Left ventricle myocardium inferior (tissue), 1 donor: ENCODE measurements around the gene DUSP28. TPM values are rescaled to one million over a fixed set of nuclear protein-coding genes. Genes with fewer than 3 reads are reported as not detected.

Experiments
- DNase-seq: peaks from one replicate; pipeline ENCODE4 v3.0.0-alpha.2; 2020
- H3K27ac ChIP-seq: fragments of 200-600 bp; replicated peaks from 2 replicates; pipeline ENCODE4 v1.8.0; 2021
- H3K27me3 ChIP-seq: fragments of 200-600 bp; 2 replicates; pipeline ENCODE4 v1.8.0; 2021; ENCODE audit warnings: low read depth
- H3K36me3 ChIP-seq: fragments of 200-600 bp; 2 replicates; pipeline ENCODE4 v1.8.0; 2021
- H3K4me1 ChIP-seq: fragments of 200-600 bp; 2 replicates; pipeline ENCODE4 v1.8.0; 2021
- H3K4me3 ChIP-seq: fragments of 200-600 bp; 2 replicates; pipeline ENCODE4 v1.8.0; 2021; ENCODE audit warnings: mild to moderate bottlenecking, moderate library complexity
- H3K9me3 ChIP-seq: fragments of 200-600 bp; replicated peaks from 2 replicates; pipeline ENCODE4 v1.8.0; 2021
- intact Hi-C: fragments of 100-400 bp; cut with micrococcal nuclease; formaldehyde crosslinking; loops from one replicate; pipeline ENCODE4 v1.11.0; 2022
- total RNA-seq: library from RNA; stranded (reverse); fragmentation: NEBNext Ultra II Directional; extraction: Animal tissue kit (Norgen Biotek cat#: 25700); gene quantifications from one replicate; pipeline ENCODE4 v1.2.1, GENCODE V29; 2021
- TF ChIP-seq, protein P1 (sequence below): fragments of 200-600 bp; IDR thresholded peaks from 2 replicates; pipeline ENCODE4 v1.8.0; 2021; ENCODE audit warnings: antibody characterized with exemption, mild to moderate bottlenecking, borderline replicate concordance
- donor health status: DM: no; HTN: yes; CAD: no; lungs with severe emphysema.

Gene DUSP28
- total RNA-seq, 1 donor from 2014 or later, result 19.3 TPM

DNA sequence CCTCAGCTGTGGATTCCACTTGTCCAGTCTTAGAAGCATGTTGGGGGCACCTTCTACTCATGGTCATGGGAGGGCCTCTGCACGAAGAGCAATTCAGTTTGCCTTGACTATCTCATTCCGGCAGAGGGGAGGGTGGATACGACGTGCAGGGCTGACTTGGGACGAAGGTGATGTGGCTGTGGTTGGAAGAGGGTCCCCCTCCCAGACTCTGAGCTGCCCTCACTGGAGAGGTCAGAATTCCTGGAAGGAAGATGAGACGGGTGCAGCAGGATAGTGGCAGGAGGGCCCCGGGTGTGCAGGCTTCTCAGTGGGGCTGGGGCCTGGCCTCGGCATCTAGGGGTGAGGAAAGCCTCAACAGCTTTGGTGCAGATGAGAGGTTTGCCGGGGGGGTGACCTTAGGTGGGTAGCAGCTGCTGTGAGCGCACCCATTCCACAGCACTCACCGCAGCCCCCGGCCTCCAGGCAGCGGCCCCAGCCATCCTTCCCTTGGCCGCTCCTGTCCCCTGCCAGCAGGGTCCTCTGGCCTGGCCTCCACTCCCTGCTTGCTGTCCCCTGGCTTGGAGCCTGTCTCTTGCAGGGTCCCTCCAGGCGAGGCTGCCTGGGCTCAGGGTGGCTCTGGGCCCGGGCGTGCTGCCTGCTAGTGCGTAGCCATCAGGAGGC lies 11.3 kb downstream of the DUSP28 start:
- intact Hi-C loops, result no loop called here
- Histone ChIP-seq H3K4me3 (no peak overlapping the region), H3K27me3 (no peaks in the 10 kb centered on the region), H3K36me3 (peaks cover 37% of the 10 kb centered on the region), H3K27ac (no peak overlapping the region), H3K9me3 (no peaks in the 10 kb centered on the region), H3K4me1 (peaks cover 43% of the 10 kb centered on the region)
- peak; percentile 10 for DNase-seq
- TF ChIP-seq, protein P1, sequence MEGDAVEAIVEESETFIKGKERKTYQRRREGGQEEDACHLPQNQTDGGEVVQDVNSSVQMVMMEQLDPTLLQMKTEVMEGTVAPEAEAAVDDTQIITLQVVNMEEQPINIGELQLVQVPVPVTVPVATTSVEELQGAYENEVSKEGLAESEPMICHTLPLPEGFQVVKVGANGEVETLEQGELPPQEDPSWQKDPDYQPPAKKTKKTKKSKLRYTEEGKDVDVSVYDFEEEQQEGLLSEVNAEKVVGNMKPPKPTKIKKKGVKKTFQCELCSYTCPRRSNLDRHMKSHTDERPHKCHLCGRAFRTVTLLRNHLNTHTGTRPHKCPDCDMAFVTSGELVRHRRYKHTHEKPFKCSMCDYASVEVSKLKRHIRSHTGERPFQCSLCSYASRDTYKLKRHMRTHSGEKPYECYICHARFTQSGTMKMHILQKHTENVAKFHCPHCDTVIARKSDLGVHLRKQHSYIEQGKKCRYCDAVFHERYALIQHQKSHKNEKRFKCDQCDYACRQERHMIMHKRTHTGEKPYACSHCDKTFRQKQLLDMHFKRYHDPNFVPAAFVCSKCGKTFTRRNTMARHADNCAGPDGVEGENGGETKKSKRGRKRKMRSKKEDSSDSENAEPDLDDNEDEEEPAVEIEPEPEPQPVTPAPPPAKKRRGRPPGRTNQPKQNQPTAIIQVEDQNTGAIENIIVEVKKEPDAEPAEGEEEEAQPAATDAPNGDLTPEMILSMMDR, result no peak

- H3K27ac ChIP-seq, result no peak overlapping the region
- intact Hi-C loops, result no loop called here
- H3K4me1 ChIP-seq, result peaks cover 33% of the 10 kb centered on the region
- TF ChIP-seq, protein P1, result no peak
- peak; percentile 14 for DNase-seq
- no peaks in the 10 kb centered on the region for H3K9me3 ChIP-seq
- H3K4me3 ChIP-seq, result no peak overlapping the region
- peaks cover 47% of the 10 kb centered on the region for H3K36me3 ChIP-seq
- no peaks in the 10 kb centered on the region for H3K27me3 ChIP-seq
These were observed 12.2 kb downstream of the DUSP28 start for GRCh38 chr2:240572141-240573031.

GRCh38 chr2:240573071-240573515 lies 12.9 kb downstream of the DUSP28 start:
- H3K36me3 ChIP-seq, result peaks cover 54% of the 10 kb centered on the region
- H3K4me3 ChIP-seq, result no peak overlapping the region
- H3K9me3 ChIP-seq, result no peaks in the 10 kb centered on the region
- TF ChIP-seq, protein P1, result no peak
- H3K27me3 ChIP-seq, result no peaks in the 10 kb centered on the region
- intact Hi-C loops, result no loop called here
- H3K27ac ChIP-seq, result no peak overlapping the region
- DNase-seq, result peak; percentile 13
- H3K4me1 ChIP-seq, result peaks cover 31% of the 10 kb centered on the region

DNA sequence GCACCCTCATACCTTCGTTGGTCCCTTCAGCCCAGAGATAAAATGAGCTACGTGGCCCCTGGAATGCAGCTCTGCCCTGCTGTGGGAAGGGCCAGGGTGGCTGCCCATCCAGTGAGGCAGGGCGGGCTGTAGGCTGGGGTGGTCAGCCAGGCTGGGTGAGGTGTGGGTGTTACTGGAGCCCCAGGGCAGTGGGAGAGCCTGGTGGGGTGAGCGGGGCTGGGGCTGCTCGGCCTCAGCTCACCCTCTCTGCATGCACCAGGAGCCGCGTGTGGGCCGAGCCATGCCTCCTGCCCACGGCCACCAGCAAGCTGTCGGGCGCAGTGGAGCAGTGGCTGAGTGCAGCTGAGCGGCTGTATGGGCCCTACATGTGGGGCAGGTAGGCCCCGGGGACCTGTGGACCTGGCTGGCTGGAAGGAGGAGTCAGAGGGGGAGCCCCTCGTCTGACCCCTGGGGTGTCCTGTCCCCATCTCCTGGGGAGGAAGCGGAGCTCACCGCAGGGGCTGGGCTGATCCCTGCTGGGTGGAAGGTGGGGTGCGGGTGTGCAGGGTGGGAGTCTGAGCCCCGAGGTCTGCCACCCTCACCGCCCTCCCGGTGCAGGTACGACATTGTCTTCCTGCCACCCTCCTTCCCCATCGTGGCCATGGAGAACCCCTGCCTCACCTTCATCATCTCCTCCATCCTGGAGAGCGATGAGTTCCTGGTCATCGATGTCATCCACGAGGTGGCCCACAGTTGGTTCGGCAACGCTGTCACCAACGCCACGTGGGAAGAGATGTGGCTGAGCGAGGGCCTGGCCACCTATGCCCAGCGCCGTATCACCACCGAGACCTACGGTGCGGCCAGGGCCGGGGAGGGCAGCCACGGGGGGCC lies 13.6 kb downstream of the DUSP28 start:
- Histone ChIP-seq H3K36me3 (peaks cover 55% of the 10 kb centered on the region), H3K4me3 (no peak overlapping the region), H3K27me3 (no peaks in the 10 kb centered on the region), H3K9me3 (no peaks in the 10 kb centered on the region), H3K27ac (no peak overlapping the region), H3K4me1 (peaks cover 37% of the 10 kb centered on the region)
- DNase-seq, result peak; percentile 13
- intact Hi-C loops, result no loop called here
- TF ChIP-seq, protein P1, result no peak
